Ovary (tissue), 9 donors: Measurements from ENCODE around the gene UNC13B. TPM values are rescaled to one million over a fixed set of nuclear protein-coding genes. Genes with fewer than 3 reads are reported as not detected.

Source experiments
- DNase-seq, 5 donors: peaks; one replicate each; pipeline ENCODE4 v3.0.0-alpha.2; 2019 to 2020
- H3K27ac ChIP-seq, 2 donors: fragments of 200-600 bp; one replicate each; pipeline versions ENCODE4 v1.5.1 to v1.8.0; 2019 to 2022
- H3K27me3 ChIP-seq: fragments of 200-600 bp; one replicate; pipeline ENCODE4 v1.8.0; 2022
- H3K36me3 ChIP-seq: fragments of 200-600 bp; sonication (generic); one replicate; pipeline ENCODE4 v1.5.1; 2019
- H3K4me1 ChIP-seq: one replicate; pipeline ENCODE4 v1.8.1; 2013; ENCODE audit warnings: mild to moderate bottlenecking, moderate library complexity; ENCODE audit not compliant: insufficient read depth
- H3K4me3 ChIP-seq: fragments of 200-600 bp; sonication (generic); one replicate; pipeline ENCODE4 v1.5.1; 2017
- H3K9me3 ChIP-seq, 2 donors: fragments of 200-600 bp in 1 of 2; sonication (generic) in 1 of 2; one replicate each; pipeline versions ENCODE4 v1.5.1 to v1.8.1; 2013 to 2019; ENCODE audit warnings: mild to moderate bottlenecking in 1 of 2, moderate library complexity in 1 of 2
- EP300 ChIP-seq: sonication (generic); formaldehyde crosslinking; IDR thresholded peaks from one replicate; pipeline ENCODE4 v1.6.1; 2017; ENCODE audit warnings: antibody characterized with exemption
- POLR2A ChIP-seq: fragments of 450-650 bp; IDR thresholded peaks from one replicate; pipeline ENCODE4 v1.6.1; 2017; ENCODE audit warnings: antibody characterized with exemption, mild to moderate bottlenecking, moderate library complexity
- WGBS, 3 donors: extraction: QIAGEN DNeasy Blood & Tissue Kit in 1 of 3; methylation state at CpG; one replicate each; pipeline versions ENCODE4 v1.1.5 to v1.1.7; 2013 to 2017; 5-methylcytosine and 5-hydroxymethylcytosine counted together
- intact Hi-C, 4 donors: fragments of 100-400 bp; cut with DNase I; formaldehyde crosslinking; loops; one replicate each; pipeline versions ENCODE4 v1.11.0 to v1.15.1; 2022 to 2023
- polyA plus RNA-seq, 2 donors: library from polyadenylated mRNA; stranded (reverse); fragments of 200-250 nt in 1 of 2; fragments of 350-450 nt in 1 of 2; fragmentation: Illumina TruSeq in 1 of 2; extraction: RNeasy Lipid Tissue Mini Kit (QIAGEN cat#74804) in 1 of 2; gene quantifications; one replicate each; pipeline ENCODE4 v1.2.3, GENCODE V29; 2013 to 2014
- total RNA-seq, 7 donors: library from RNA; depleted of rRNA in 2 of 7; stranded (reverse); fragments of >200 nt in 2 of 7; fragmentation: NEBNext Ultra II Directional in 3 of 7; extraction: Animal tissue kit (Norgen Biotek cat#: 25700) in 3 of 7; gene quantifications; one replicate each; pipeline versions ENCODE4 v1.1.0 to v1.2.4, GENCODE V29; 2016 to 2023
- TF ChIP-seq, protein P1 (sequence below), 3 donors: fragments of 450-650 bp in 2 of 3; fragments of 200-600 bp in 1 of 3; IDR thresholded peaks; one replicate each; pipeline versions ENCODE4 v1.5.1 to v1.8.0; 2016 to 2022; ENCODE audit warnings: antibody characterized with exemption in 3 of 3, mild to moderate bottlenecking in 1 of 3
- donor health status: DM: no; HTN: no; CAD: no; lungs with moderate emphysema.
- donor health status: DM: no; HTN: no; CAD: no.
- donor health status: Bipolar disorder and iron deficiency.
- donor health status: DM: yes; HTN: yes; CAD: no.
- donor health status: DM: no; HTN: no; CAD: no.
- donor health status: DM: yes; HTN: yes; CAD: no.

The UNC13B gene
- total and polyA plus RNA-seq, 9 donors: 5.7 to 30.2 (median 16.6) TPM

DNA sequence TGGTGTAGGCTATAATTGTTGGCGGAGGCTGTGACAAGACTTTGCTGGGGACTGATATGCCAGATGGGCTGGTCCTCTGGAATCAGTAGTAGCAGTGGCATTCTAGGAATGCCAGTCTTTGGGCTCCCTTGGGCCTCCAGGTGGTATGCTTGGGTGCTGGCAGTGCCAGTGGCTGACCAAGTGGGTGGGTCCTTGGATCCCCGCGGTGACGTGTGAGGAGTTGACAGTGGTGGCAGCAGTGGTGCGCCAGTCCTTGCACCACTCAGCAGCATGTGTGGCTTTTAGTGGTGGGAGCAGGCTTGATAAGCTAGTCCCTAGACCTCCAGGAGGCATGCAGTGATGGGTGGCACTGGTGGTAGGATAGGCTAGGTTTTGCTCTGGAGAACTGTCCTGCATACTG is 63.9 kb downstream of the UNC13B start:
- no peak for DNase-seq
- no peak overlapping the region for H3K27ac ChIP-seq
- no peaks in the 10 kb centered on the region for H3K9me3 ChIP-seq
- H3K36me3 ChIP-seq: no peaks in the 10 kb centered on the region
- intact Hi-C loops: no loop called here
- 94 to 96% (median 95%) methylated on average over 5 of the region's 5 CpGs for WGBS, 3 donors
- H3K27me3 ChIP-seq: no peaks in the 10 kb centered on the region
- no peak overlapping the region for H3K4me3 ChIP-seq
- H3K4me1 ChIP-seq: no peaks in the 10 kb centered on the region
- no peak for TF ChIP-seq POLR2A
- TF ChIP-seq EP300: no peak
- TF ChIP-seq, protein P1, sequence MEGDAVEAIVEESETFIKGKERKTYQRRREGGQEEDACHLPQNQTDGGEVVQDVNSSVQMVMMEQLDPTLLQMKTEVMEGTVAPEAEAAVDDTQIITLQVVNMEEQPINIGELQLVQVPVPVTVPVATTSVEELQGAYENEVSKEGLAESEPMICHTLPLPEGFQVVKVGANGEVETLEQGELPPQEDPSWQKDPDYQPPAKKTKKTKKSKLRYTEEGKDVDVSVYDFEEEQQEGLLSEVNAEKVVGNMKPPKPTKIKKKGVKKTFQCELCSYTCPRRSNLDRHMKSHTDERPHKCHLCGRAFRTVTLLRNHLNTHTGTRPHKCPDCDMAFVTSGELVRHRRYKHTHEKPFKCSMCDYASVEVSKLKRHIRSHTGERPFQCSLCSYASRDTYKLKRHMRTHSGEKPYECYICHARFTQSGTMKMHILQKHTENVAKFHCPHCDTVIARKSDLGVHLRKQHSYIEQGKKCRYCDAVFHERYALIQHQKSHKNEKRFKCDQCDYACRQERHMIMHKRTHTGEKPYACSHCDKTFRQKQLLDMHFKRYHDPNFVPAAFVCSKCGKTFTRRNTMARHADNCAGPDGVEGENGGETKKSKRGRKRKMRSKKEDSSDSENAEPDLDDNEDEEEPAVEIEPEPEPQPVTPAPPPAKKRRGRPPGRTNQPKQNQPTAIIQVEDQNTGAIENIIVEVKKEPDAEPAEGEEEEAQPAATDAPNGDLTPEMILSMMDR (IDR thresholded peaks at IDR 0.05): no peak

DNA sequence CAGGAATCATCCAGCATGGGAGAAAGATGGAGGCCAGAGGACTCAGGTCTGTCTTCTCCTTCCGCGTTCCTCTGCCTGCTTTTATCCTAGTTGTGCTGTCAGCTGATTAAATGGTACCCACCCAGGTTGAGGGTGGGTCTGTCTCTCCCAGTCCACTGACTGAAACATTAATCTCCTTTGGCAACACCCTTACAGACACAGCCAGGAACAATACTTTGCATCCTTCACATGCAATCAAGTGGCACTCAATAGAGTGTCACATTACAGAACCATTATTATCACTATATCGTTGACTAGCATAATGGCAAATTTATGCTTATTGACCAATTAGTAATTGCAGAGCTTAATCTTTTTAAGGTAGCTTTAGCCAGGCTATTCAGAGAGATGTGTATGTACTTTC is 64.8 kb downstream of the UNC13B start:
- H3K36me3 ChIP-seq: no peaks in the 10 kb centered on the region
- no peaks in the 10 kb centered on the region for H3K4me1 ChIP-seq
- no peak overlapping the region for H3K27ac ChIP-seq
- no peak for DNase-seq
- no peak overlapping the region for H3K4me3 ChIP-seq
- no peaks in the 10 kb centered on the region for H3K27me3 ChIP-seq
- TF ChIP-seq EP300 (no peak), POLR2A (no peak)
- TF ChIP-seq, protein P1 (IDR thresholded peaks at IDR 0.05): no peak
- intact Hi-C loops: no loop called here
- WGBS, 3 donors: 87 to 95% (median 92%) methylated on average over 3 of the region's 3 CpGs
- H3K9me3 ChIP-seq: no peaks in the 10 kb centered on the region

DNA sequence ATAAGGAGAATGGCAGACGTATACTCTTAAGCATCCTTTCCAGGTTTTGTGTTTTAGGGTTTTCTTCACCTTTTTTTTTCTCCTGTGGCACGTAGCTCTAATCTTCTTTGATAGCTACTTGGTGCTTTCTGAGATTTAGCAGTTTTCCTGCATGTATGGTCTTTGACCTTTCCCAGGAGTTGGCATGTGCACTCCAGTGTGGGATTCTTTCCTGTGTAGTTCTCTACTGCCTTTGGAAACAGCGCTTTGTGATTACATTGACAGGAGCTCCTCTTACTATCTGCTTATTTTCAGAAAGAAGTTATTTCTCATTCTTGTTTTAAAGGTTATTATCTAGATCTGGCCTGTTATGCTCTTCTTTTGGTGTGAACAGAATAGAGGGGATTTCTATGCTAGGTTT is 65.5 kb downstream of the UNC13B start:
- DNase-seq: no peak
- H3K27ac ChIP-seq: no peak overlapping the region
- H3K4me3 ChIP-seq: no peak overlapping the region
- H3K27me3 ChIP-seq: no peaks in the 10 kb centered on the region
- intact Hi-C loops: no loop called here
- no peak for TF ChIP-seq POLR2A
- TF ChIP-seq, protein P1 (IDR thresholded peaks at IDR 0.05): no peak
- TF ChIP-seq EP300: no peak
- no peaks in the 10 kb centered on the region for H3K9me3 ChIP-seq
- no peaks in the 10 kb centered on the region for H3K36me3 ChIP-seq
- no peaks in the 10 kb centered on the region for H3K4me1 ChIP-seq
- WGBS, 3 donors: 54 to 63% (median 60%) methylated on average over 3 of the region's 3 CpGs

DNA sequence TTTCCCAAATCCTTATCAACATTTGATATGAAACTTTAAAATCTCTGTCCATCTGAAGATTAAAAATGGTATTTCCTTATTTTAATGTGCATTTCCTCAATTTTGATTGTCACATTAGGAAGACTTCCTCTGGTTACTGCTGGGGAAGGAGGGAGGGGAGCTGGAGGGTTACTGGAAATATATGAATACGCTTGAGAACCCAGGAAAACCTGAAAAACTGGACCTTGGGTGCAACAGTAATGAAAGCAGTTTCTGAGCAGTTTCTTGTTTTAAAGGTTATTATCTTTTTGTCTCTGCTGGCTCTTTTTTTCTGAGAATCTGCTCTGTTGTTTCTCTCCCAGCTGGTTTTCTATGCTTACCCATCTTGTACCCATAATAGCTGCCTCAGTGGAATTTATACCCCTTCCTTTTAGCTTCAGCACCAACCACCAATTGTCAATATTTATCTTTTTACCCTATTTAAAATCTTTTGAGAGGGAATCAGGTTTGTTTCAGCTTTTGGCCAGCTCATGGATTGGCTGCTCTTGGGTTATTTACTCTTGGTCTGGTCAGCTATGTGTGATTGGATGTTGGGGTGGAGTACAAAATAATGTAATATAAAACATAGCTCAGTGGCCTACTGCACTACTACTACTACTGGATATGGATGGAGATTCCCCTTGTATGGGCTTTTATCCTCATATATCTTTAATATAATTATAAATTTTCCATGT is 67.4 kb downstream of the UNC13B start:
- WGBS, 3 donors: 85 to 94% (median 91%) methylated on average over 1 of the region's 1 CpG
- intact Hi-C loops: no loop called here

More for the DNA sequence above, 67.4 kb downstream of the UNC13B start:
- Histone ChIP-seq H3K36me3 (no peaks in the 10 kb centered on the region), H3K9me3 (no peaks in the 10 kb centered on the region), H3K4me1 (no peaks in the 10 kb centered on the region), H3K4me3 (no peak overlapping the region), H3K27ac (no peak overlapping the region), H3K27me3 (no peaks in the 10 kb centered on the region)
- no peak for DNase-seq
- TF ChIP-seq, protein P1 (IDR thresholded peaks at IDR 0.05): no peak
- TF ChIP-seq POLR2A: no peak
- no peak for TF ChIP-seq EP300
